Motor neuron (in vitro differentiated cells): ENCODE measurements around the gene TRIM71. TPM values are rescaled to one million over a fixed set of nuclear protein-coding genes. Genes with fewer than 3 reads are reported as not detected.
"Not testable (repeated sequence)": the region's sequence is repeated elsewhere in the genome, so short reads cannot be mapped to it uniquely, and the experiment has no call there.

Experiments used
- ATAC-seq, 8 experiments: fragments of 200-7000 bp; cut with Tn5 transposase; replicated peaks in 6 of 8; 2 replicates each; pipeline ENCODE4 v1.8.0; 2021; ENCODE audit warnings: mild to moderate bottlenecking in 8 of 8, moderate library complexity in 8 of 8
- H3K27ac ChIP-seq, 2 donors: fragments of 250-450 bp; sonication (Bioruptor Pico); 2 replicates each; pipeline ENCODE4 v1.9.0; 2021; ENCODE audit warnings: antibody characterized with exemption in 2 of 2, mild to moderate bottlenecking in 2 of 2, moderate library complexity in 1 of 2
- H3K4me1 ChIP-seq, 2 donors: fragments of 250-450 bp; sonication (Bioruptor Pico); replicated peaks in 1 of 2; 2 replicates each; pipeline ENCODE4 v1.6.1; 2021; ENCODE audit warnings: antibody characterized with exemption in 2 of 2, mild to moderate bottlenecking in 2 of 2, moderate library complexity in 1 of 2
- H3K4me3 ChIP-seq, 5 donors: fragments of 250-450 bp; sonication (Bioruptor Pico); 2 replicates each; pipeline ENCODE4 v1.9.0; 2021; ENCODE audit warnings: antibody characterized with exemption in 5 of 5, mild to moderate bottlenecking in 5 of 5, moderate library complexity in 4 of 5
- WGBS, 10 experiments: fragments of 450-650 bp; shearing (Covaris generic); methylation state at CpG; one replicate each; pipeline ENCODE4 v1.0.0; 2022; 5-methylcytosine and 5-hydroxymethylcytosine counted together
- in situ Hi-C, 9 experiments: fragments of 400-800 bp; cut with MboI; loops; one replicate each; pipeline ENCODE4 v1.15.0; 2021; ENCODE audit warnings: low sequenced_read_pairs in 9 of 9, low pct_unique_long_range_greater_than_20kb in 2 of 9; ENCODE audit not compliant: unreplicated experiment in 9 of 9
- total RNA-seq, 8 experiments: library from RNA; unstranded; fragments of 300-600 nt; gene quantifications; 2 replicates each; pipeline versions ENCODE4 v1.2.3 to v1.2.4, GENCODE V29; 2022

TRIM71 gene
- total RNA-seq, 8 experiments from 2014 or later = 0.07 to 56.4 (median 3.7) TPM

GRCh38 chr3:32822609-32823498, 5.1 kb downstream of the TRIM71 start:
- H3K4me1 ChIP-seq = peaks cover 6 to 24% of the 10 kb centered on the region in 2 donors
- peak overlapping the region in 2 of 5 donors; percentile 5 to 52 for H3K4me3 ChIP-seq
- no peak for ATAC-seq
- H3K27ac ChIP-seq = no peak overlapping the region
- 0 to 78% (median 59%) methylated on average over 1 to 5 of the region's 5 CpGs; no CpG with 5 or more reads in 1 of the 10 experiments for WGBS, 10 experiments
- in situ Hi-C loops = no loop called here

DNA sequence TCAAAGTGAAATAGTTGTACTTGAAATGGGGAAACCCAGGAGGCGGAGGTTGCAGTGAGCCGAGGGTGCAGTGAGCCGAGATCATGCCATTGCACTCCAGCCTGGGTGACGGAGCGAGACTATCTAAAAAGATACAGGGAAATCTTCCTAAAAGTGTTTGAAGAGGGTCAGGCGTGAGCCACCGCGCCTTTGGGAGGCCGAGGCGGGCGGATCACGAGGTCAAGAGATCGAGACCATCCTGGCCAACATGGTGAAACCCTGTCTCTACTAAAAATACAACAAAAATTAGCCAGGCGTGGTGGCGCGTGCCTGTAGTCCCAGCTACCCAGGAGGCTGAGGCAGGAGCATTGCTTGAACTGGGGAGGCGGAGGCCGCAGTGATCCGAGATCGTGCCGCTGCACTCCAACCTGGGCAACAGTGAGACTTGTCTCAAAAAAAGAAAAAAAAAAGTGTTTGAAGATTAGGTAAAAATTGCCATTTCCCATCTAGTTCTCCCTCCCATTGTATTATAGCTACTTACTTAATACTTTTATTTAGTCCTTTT, 5.9 kb downstream of the TRIM71 start:
- H3K27ac ChIP-seq, ATAC-seq, H3K4me3 ChIP-seq, in situ Hi-C loops: not testable (repeated sequence)
- WGBS, 10 experiments = 70 to 98% (median 88%) methylated on average over 2 to 16 of the region's 21 CpGs; no CpG with 5 or more reads in 1 of the 10 experiments
- peaks cover 6 to 24% of the 10 kb centered on the region in 2 donors for H3K4me1 ChIP-seq

GRCh38 chr3:32825601-32826375, 8.0 kb downstream of the TRIM71 start:
- ATAC-seq = no peak
- Histone ChIP-seq H3K27ac (no peak overlapping the region), H3K4me1 (peaks cover 8 to 21% of the 10 kb centered on the region in 2 donors), H3K4me3 (no peak overlapping the region)
- in situ Hi-C loops = no loop called here
- WGBS, 10 experiments = 40 to 93% (median 76%) methylated on average over 1 to 11 of the region's 12 CpGs

DNA sequence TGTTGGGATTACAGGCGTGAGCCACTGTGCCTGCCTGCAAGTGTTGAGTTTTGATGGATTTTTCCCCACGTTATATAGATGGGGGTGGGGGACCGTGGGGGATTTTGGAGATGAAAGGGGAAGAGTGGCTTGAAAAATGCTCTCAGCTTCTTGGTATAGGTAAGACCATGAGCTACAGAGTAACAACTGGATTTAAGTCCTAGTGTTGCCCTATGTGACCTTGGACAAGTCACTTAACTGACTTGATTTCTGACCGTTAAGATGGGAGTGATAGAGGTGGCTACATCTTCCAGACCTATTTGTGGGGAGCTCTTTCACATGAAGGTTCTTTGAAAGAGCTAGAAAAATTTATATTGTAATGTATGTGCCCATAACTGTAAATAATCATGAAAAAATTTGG, 13.3 kb downstream of the TRIM71 start:
- no peak for ATAC-seq
- 0 to 100% (median 94%) methylated on average over 1 to 2 of the region's 4 CpGs; no CpG with 5 or more reads in 6 of the 10 experiments for WGBS, 10 experiments
- H3K4me3 ChIP-seq = no peak overlapping the region
- in situ Hi-C loops = no loop called here
- no peak overlapping the region for H3K27ac ChIP-seq
- H3K4me1 ChIP-seq = peaks cover 31% of the 10 kb centered on the region in 2 donors

- H3K4me3 ChIP-seq = no peak overlapping the region
- no peak overlapping the region for H3K27ac ChIP-seq
- peaks cover 38 to 39% of the 10 kb centered on the region in 2 donors for H3K4me1 ChIP-seq
- 31 to 100% (median 60%) methylated on average over 1 to 2 of the region's 2 CpGs; no CpG with 5 or more reads in 5 of the 10 experiments for WGBS, 10 experiments
- in situ Hi-C loops = no loop called here
- no peak for ATAC-seq
Measured at GRCh38 chr3:32831791-32832190, 14.0 kb downstream of the TRIM71 start.

- H3K4me1 ChIP-seq = peaks cover 41 to 43% of the 10 kb centered on the region in 2 donors
- H3K27ac ChIP-seq = no peak overlapping the region
- H3K4me3 ChIP-seq = no peak overlapping the region
- 40 to 100% (median 95%) methylated on average over 1 to 4 of the region's 4 CpGs; no CpG with 5 or more reads in 4 of the 10 experiments for WGBS, 10 experiments
- ATAC-seq = no peak
- in situ Hi-C loops = no loop called here
Measured at GRCh38 chr3:32832193-32832592, 14.4 kb downstream of the TRIM71 start.

GRCh38 chr3:32835049-32835371, 17.2 kb downstream of the TRIM71 start:
- Histone ChIP-seq H3K4me3 (no peak overlapping the region), H3K27ac (no peak overlapping the region), H3K4me1 (peaks cover 43 to 50% of the 10 kb centered on the region in 2 donors)
- ATAC-seq = no peak
- in situ Hi-C loops = no loop called here
- WGBS, 10 experiments = 8 to 100% (median 70%) methylated on average over 1 to 2 of the region's 2 CpGs; no CpG with 5 or more reads in 3 of the 10 experiments

GRCh38 chr3:32835961-32836360, 18.2 kb downstream of the TRIM71 start:
- H3K4me3 ChIP-seq = no peak overlapping the region
- 0 to 40% (median 0%) methylated on average over 1 to 3 of the region's 4 CpGs; no CpG with 5 or more reads in 5 of the 10 experiments for WGBS, 10 experiments
- H3K4me1 ChIP-seq = peaks cover 47 to 59% of the 10 kb centered on the region in 2 donors
- peak in 5 of 8 experiments; percentile 60 to 90 (median 81) for ATAC-seq
- H3K27ac ChIP-seq = no peak overlapping the region
- in situ Hi-C loops = no loop called here

GRCh38 chr3:32836601-32837000, 18.8 kb downstream of the TRIM71 start:
- Histone ChIP-seq H3K4me1 (peaks cover 47 to 59% of the 10 kb centered on the region in 2 donors), H3K4me3 (no peak overlapping the region), H3K27ac (no peak overlapping the region)
- ATAC-seq = no peak
- in situ Hi-C loops = no loop called here
- 0 to 41% (median 25%) methylated on average over 1 to 4 of the region's 4 CpGs; no CpG with 5 or more reads in 1 of the 10 experiments for WGBS, 10 experiments

- H3K27ac ChIP-seq = no peak overlapping the region
- in situ Hi-C loops = no loop called here
- no peak overlapping the region for H3K4me3 ChIP-seq
- 13 to 80% (median 47%) methylated on average over 2 to 4 of the region's 11 CpGs; no CpG with 5 or more reads in 5 of the 10 experiments for WGBS, 10 experiments
- no peak for ATAC-seq
- H3K4me1 ChIP-seq = peaks cover 55 to 64% of the 10 kb centered on the region in 2 donors
Measured at GRCh38 chr3:32837366-32837765, 19.6 kb downstream of the TRIM71 start.

GRCh38 chr3:32837789-32838188, 20.0 kb downstream of the TRIM71 start:
- ATAC-seq = no peak
- in situ Hi-C loops = no loop called here
- no peak overlapping the region for H3K27ac ChIP-seq
- peaks cover 59 to 66% of the 10 kb centered on the region in 2 donors for H3K4me1 ChIP-seq
- H3K4me3 ChIP-seq = no peak overlapping the region
- 31 to 93% (median 53%) methylated on average over 2 to 4 of the region's 5 CpGs; no CpG with 5 or more reads in 2 of the 10 experiments for WGBS, 10 experiments

DNA sequence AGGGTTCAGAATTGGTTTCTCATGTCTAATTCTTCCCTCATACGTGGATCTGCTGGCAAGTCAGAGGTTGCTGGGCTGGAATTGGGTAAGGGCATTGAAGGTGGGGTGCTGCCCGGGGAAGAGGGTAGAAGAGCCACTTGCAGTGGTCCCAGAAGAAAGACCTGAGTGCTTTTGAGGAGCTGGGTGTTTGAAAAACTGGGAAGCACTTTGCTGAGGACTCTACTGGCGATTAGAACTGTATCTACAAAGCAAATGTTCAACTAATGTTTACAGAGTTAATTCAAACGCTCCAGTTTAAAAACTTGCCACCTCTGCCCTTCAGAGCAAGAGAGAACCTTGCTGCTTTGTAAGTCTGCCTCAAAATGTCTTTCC, 21.9 kb downstream of the TRIM71 start:
- 0 to 32% (median 13%) methylated on average over 1 to 3 of the region's 4 CpGs; no CpG with 5 or more reads in 7 of the 10 experiments for WGBS, 10 experiments
- Histone ChIP-seq H3K27ac (no peak overlapping the region), H3K4me1 (peaks cover 61% of the 10 kb centered on the region in 2 donors), H3K4me3 (no peak overlapping the region)
- ATAC-seq = no peak
- in situ Hi-C loops = no loop called here
